ENCODE data around the gene FOXD1. TPM values are rescaled to one million over a fixed set of nuclear protein-coding genes. Genes with fewer than 3 reads are reported as not detected.
"Not testable (repeated sequence)": the region's sequence is repeated elsewhere in the genome, so short reads cannot be mapped to it uniquely, and the experiment has no call there.

The FOXD1 gene
- total RNA-seq, 4 donors from 2014 or later: 0.28 to 1.3 TPM; not detected in 2

DNA sequence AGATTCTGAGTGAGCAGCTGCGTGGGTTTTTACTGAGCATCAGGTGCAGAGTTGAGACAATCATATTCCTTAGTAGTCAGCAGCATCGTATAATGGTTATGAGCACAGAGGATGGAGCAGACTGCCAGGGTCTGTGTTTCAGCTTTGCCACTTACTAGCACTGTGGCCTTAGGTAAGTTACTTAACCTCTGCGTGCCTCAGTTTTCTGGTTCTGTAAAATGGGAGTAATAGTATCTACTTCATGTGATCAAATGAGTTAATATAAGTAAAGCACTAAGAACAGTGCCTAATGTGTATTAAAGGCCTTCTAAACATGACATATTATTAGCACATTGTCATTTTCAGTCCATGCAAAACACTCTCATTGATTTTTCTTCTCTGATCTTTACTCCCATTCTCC lies 44.8 kb upstream of the FOXD1 start:
- Histone ChIP-seq H3K4me3 (no peak overlapping the region), H3K36me3 (no peaks in the 10 kb centered on the region), H3K27me3 (no peaks in the 10 kb centered on the region), H3K27ac (no peak overlapping the region), H3K9me3 (no peaks in the 10 kb centered on the region), H3K4me1 (no peaks in the 10 kb centered on the region)
- TF ChIP-seq CTCF (IDR thresholded peaks at IDR 0.05) (no peak), POLR2A (IDR thresholded peaks at IDR 0.05) (no peak)
- DNase-seq: no peak
- intact Hi-C loops (cut with DNase I; ENCODE audit: low total_unique reads): no loop called here

DNA sequence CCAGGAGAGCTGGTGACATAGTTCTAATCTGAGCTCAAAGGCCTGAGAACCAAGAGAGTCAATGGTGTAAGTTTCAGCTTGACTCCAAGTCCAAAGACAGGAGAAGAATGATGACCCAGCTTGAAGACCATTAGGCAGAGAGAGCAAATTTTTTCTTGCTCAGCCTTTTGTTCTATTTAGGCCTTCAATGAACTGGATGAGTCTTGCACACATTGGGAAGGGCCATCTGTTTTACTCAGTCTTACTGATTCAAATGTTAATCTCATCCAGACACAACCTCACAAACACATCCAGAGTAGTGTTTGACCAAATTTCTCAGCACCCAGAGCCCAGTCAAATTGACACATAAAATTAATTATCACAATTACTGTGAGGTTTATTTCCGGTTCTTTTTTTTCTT lies 42.6 kb upstream of the FOXD1 start:
- Histone ChIP-seq H3K9me3 (no peaks in the 10 kb centered on the region), H3K4me3 (no peak overlapping the region), H3K4me1 (no peaks in the 10 kb centered on the region), H3K27ac (no peak overlapping the region), H3K36me3 (no peaks in the 10 kb centered on the region), H3K27me3 (no peaks in the 10 kb centered on the region)
- DNase-seq: no peak
- TF ChIP-seq POLR2A (IDR thresholded peaks at IDR 0.05) (no peak), CTCF (IDR thresholded peaks at IDR 0.05) (no peak)
- intact Hi-C loops (cut with DNase I; ENCODE audit: low total_unique reads): no loop called here

DNA sequence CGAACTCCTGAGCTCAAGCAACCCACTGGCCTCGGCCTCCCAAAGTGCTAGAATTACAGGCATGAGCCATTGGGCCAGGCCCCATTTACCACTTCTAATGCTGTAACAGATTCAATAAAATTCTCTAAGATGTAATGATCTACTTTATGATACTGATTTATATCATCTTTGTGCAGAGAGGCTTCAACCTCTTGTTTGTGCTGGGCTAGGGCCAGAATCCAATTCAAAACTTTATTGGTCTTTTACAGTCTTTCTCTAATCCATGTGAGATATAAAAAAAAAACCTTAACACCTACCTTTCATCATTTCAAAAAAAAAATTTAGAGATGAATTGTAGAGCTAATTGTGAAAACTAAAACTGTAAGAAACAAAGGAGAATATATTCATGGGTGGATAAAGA lies 41.5 kb upstream of the FOXD1 start:
- no peak for DNase-seq
- Histone ChIP-seq H3K4me3 (no peak overlapping the region), H3K4me1 (no peaks in the 10 kb centered on the region), H3K27ac (no peak overlapping the region), H3K9me3 (no peaks in the 10 kb centered on the region), H3K36me3 (no peaks in the 10 kb centered on the region), H3K27me3 (no peaks in the 10 kb centered on the region)
- intact Hi-C loops (cut with DNase I; ENCODE audit: low total_unique reads): no loop called here
- TF ChIP-seq POLR2A (IDR thresholded peaks at IDR 0.05): no peak
- no peak for TF ChIP-seq CTCF (IDR thresholded peaks at IDR 0.05)

GRCh38 chr5:73488806-73489205 lies 40.2 kb upstream of the FOXD1 start:
- no peaks in the 10 kb centered on the region for H3K4me1 ChIP-seq
- no peak for DNase-seq
- no peak for TF ChIP-seq CTCF (IDR thresholded peaks at IDR 0.05)
- TF ChIP-seq POLR2A (IDR thresholded peaks at IDR 0.05): no peak
- no peak overlapping the region for H3K4me3 ChIP-seq
- no peaks in the 10 kb centered on the region for H3K27me3 ChIP-seq
- no peaks in the 10 kb centered on the region for H3K36me3 ChIP-seq
- no peak overlapping the region for H3K27ac ChIP-seq
- intact Hi-C loops (cut with DNase I; ENCODE audit: low total_unique reads): no loop called here
- H3K9me3 ChIP-seq: no peaks in the 10 kb centered on the region

- Histone ChIP-seq H3K4me3 (no peak overlapping the region), H3K27ac (no peak overlapping the region), H3K36me3 (no peaks in the 10 kb centered on the region), H3K27me3 (no peaks in the 10 kb centered on the region), H3K9me3 (no peaks in the 10 kb centered on the region), H3K4me1 (no peaks in the 10 kb centered on the region)
- no peak for DNase-seq
- intact Hi-C loops (cut with DNase I; ENCODE audit: low total_unique reads): no loop called here
- no peak for TF ChIP-seq POLR2A (IDR thresholded peaks at IDR 0.05)
- no peak for TF ChIP-seq CTCF (IDR thresholded peaks at IDR 0.05)
These were observed 39.2 kb upstream of the FOXD1 start for GRCh38 chr5:73487815-73488214.

GRCh38 chr5:73487257-73487656 lies 38.7 kb upstream of the FOXD1 start:
- H3K27ac ChIP-seq; H3K27me3 ChIP-seq; H3K36me3 ChIP-seq; H3K9me3 ChIP-seq; H3K4me1 ChIP-seq; intact Hi-C loops (cut with DNase I; ENCODE audit: low total_unique reads); DNase-seq; H3K4me3 ChIP-seq: not testable (repeated sequence)

All from uterus (tissue), 4 donors.